Measurements from ENCODE around the gene MRPL41. TPM values are rescaled to one million over a fixed set of nuclear protein-coding genes. Genes with fewer than 3 reads are reported as not detected.

MRPL41 gene
- total and polyA plus RNA-seq, 2 of the 13 experiments (the other 11 are each of a cell fraction or from before 2014, with no cell fraction given) = 20.9 to 54.0 TPM

DNA sequence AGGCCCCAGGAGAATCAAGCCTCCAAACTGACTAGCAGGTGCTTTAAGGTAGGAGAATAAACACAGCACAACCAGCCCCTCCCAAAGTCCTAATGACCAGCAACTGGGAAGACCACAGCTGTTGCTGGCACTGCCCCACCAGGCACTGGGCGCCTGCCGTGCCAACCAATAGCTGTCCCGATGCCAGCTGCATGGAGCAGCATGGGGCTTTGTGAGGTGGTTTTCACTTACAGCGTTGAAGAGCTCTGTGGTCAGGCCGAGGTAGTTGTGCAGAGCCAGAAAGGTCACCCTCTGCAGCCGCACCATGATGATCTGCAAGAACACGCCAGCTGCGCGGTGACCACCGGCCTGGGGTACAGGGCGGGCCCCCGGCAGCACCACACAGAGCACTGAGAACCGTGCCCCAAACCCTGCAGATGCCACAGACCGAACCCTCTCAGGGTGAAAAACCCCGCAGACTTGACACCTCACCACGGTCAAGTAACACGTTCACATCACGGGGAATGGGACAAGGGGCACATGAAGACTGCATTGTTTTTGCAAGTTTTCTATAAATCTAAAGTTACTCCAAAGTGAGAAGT, 30.2 kb upstream of the MRPL41 start:
- ChIA-PET CTCF (ENCODE audit: low intra/inter-chr PET ratio, low total read pairs) (no interaction called here), POLR2A (no interaction called here)
- Histone ChIP-seq H3K9me3 (ENCODE audit: low read length) (no peaks in the 10 kb centered on the region), H3K27me3 (ENCODE audit: control insufficient read depth in 1 of 2, insufficient read depth in 2 of 2, low read length in 2 of 2) (no peaks in the 10 kb centered on the region), H3K9ac (ENCODE audit: insufficient read depth, low read depth, low read length) (no peak overlapping the region), H3K27ac (ENCODE audit: extremely low read length, insufficient read depth, low read length) (no peak overlapping the region), H4K20me1 (ENCODE audit: insufficient read depth, low read length) (no peaks in the 10 kb centered on the region), H3K79me2 (ENCODE audit: insufficient read depth, low read length) (no peaks in the 10 kb centered on the region), H3K4me3 (replicated peaks in 1 of 3; ENCODE audit: insufficient read depth in 1 of 3, low read depth in 2 of 3, low read length in 3 of 3) (no peak overlapping the region), H3K4me1 (ENCODE audit: insufficient read depth, low read length) (no peaks in the 10 kb centered on the region), H3K4me2 (ENCODE audit: low read depth, low read length) (no peak overlapping the region), H3K36me3 (replicated peaks in 1 of 2; ENCODE audit: control insufficient read depth in 1 of 2, insufficient read depth in 2 of 2, low read length in 2 of 2) (no peaks in the 10 kb centered on the region), H2AFZ (ENCODE audit: low read length) (no peak overlapping the region)
- WGBS (ENCODE audit: low lambda C conversion rate) = 80% methylated on average over 9 of the region's 18 CpGs
- intact Hi-C loops (cut with micrococcal nuclease; ENCODE audit: unreplicated experiment) = no loop called here
- FAIRE-seq (no peak), DNase-seq (ENCODE audit: low spot score) (no peak), ATAC-seq (no peak)
- no TSS peak for BruUV-seq (replicated peaks)
- in situ Hi-C loops (cut with HindIII; ENCODE audit: extremely low pct_ligation_motif_present, low pct_unique_long_range_greater_than_20kb) = loop anchor here (10.0 kb wide), 1 partner anchor 237 kb away; no protein-coding TSS in a partner anchor
- no peak for TF ChIP-seq ZNF616 (CRISPR knock-in tag; IDR thresholded peaks at IDR 0.05; ENCODE audit: low read depth)
- no peak for TF ChIP-seq MAF1 (CRISPR knock-in tag; IDR thresholded peaks at IDR 0.05; ENCODE audit: borderline replicate concordance)
- no peak for TF ChIP-seq TEAD2 (CRISPR knock-in tag; IDR thresholded peaks at IDR 0.05)

GRCh38 chr9:137522746-137523455, 28.8 kb upstream of the MRPL41 start:
- Histone ChIP-seq H3K79me2 (ENCODE audit: insufficient read depth, low read length) (no peaks in the 10 kb centered on the region), H2AFZ (ENCODE audit: low read length) (no peak overlapping the region), H4K20me1 (ENCODE audit: insufficient read depth, low read length) (no peaks in the 10 kb centered on the region), H3K9me3 (ENCODE audit: low read length) (no peaks in the 10 kb centered on the region), H3K9ac (ENCODE audit: insufficient read depth, low read depth, low read length) (no peak overlapping the region), H3K27ac (ENCODE audit: extremely low read length, insufficient read depth, low read length) (no peak overlapping the region), H3K4me2 (ENCODE audit: low read depth, low read length) (no peak overlapping the region), H3K4me1 (ENCODE audit: insufficient read depth, low read length) (no peaks in the 10 kb centered on the region), H3K27me3 (ENCODE audit: control insufficient read depth in 1 of 2, insufficient read depth in 2 of 2, low read length in 2 of 2) (no peaks in the 10 kb centered on the region), H3K4me3 (replicated peaks in 1 of 3; ENCODE audit: insufficient read depth in 1 of 3, low read depth in 2 of 3, low read length in 3 of 3) (no peak overlapping the region), H3K36me3 (replicated peaks in 1 of 2; ENCODE audit: control insufficient read depth in 1 of 2, insufficient read depth in 2 of 2, low read length in 2 of 2) (no peaks in the 10 kb centered on the region)
- WGBS (ENCODE audit: low lambda C conversion rate) = 78% methylated on average over 20 of the region's 36 CpGs
- no peak for DNase-seq (ENCODE audit: low spot score)
- ChIA-PET CTCF (ENCODE audit: low intra/inter-chr PET ratio, low total read pairs) (no interaction called here), POLR2A (no interaction called here)
- intact Hi-C loops (cut with micrococcal nuclease; ENCODE audit: unreplicated experiment) = no loop called here
- in situ Hi-C loops (cut with HindIII; ENCODE audit: extremely low pct_ligation_motif_present, low pct_unique_long_range_greater_than_20kb) = loop anchor here (10.0 kb wide), 1 partner anchor 238 kb away; no protein-coding TSS in a partner anchor
- no peak for FAIRE-seq
- ATAC-seq = no peak
- BruUV-seq (replicated peaks) = no TSS peak
- no peak for TF ChIP-seq NFYB (CRISPR knock-in tag; IDR thresholded peaks at IDR 0.05)
- no peak for TF ChIP-seq MZF1 (CRISPR knock-in tag; IDR thresholded peaks at IDR 0.05; ENCODE audit: borderline replicate concordance)
- TF ChIP-seq ATF5 (CRISPR knock-in tag; IDR thresholded peaks at IDR 0.05; ENCODE audit: low read depth) = no peak
- no peak for TF ChIP-seq NONO (IDR thresholded peaks at IDR 0.05)
- no peak for TF ChIP-seq NONO (CRISPR knock-in tag; conservative IDR thresholded peaks at IDR 0.05)
- TF ChIP-seq ZNF296 (CRISPR knock-in tag; conservative IDR thresholded peaks at IDR 0.05) = no peak
- TF ChIP-seq ZNF362 (CRISPR knock-in tag; IDR thresholded peaks at IDR 0.05; ENCODE audit: borderline replicate concordance) = no peak
- TF ChIP-seq, protein P1, sequence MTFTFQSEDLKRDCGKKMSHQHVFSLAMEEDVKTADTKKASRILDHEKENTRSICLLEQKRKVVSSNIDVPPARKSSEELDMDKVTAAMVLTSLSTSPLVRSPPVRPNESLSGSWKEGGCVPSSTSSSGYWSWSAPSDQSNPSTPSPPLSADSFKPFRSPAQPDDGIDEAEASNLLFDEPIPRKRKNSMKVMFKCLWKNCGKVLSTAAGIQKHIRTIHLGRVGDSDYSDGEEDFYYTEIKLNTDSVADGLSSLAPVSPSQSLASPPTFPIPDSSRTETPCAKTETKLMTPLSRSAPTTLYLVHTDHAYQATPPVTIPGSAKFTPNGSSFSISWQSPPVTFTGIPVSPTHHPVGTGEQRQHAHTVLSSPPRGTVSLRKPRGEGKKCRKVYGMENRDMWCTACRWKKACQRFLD (CRISPR knock-in tag; IDR thresholded peaks at IDR 0.05; ENCODE audit: borderline replicate concordance) = no peak
- no peak for TF ChIP-seq ZNF414 (CRISPR knock-in tag; IDR thresholded peaks at IDR 0.05)
- no peak for TF ChIP-seq KDM3A (CRISPR knock-in tag; IDR thresholded peaks at IDR 0.05; ENCODE audit: low read depth)
- TF ChIP-seq SMARCE1 (IDR thresholded peaks at IDR 0.05; ENCODE audit: borderline replicate concordance) = no peak
- no peak for TF ChIP-seq CC2D1A (CRISPR knock-in tag; IDR thresholded peaks at IDR 0.05)

All from HepG2 (cell line).